Parathyroid adenoma (tissue), 2 donors: ENCODE data around the gene DNMT3A.
"Not testable (repeated sequence)": the region's sequence is repeated elsewhere in the genome, so short reads cannot be mapped to it uniquely, and the experiment has no call there.

Experiments
- H2AFZ ChIP-seq: fragments of 300-600 bp; sonication (generic); one replicate; pipeline ENCODE4 v1.7.0; 2017; ENCODE audit warnings: antibody characterized with exemption, mild to moderate bottlenecking
- H3K27ac ChIP-seq: fragments of 300-600 bp; sonication (generic); one replicate; pipeline ENCODE4 v1.7.0; 2017
- H3K27me3 ChIP-seq: fragments of 300-600 bp; sonication (generic); one replicate; pipeline ENCODE4 v1.7.0; 2017; ENCODE audit warnings: low read length; ENCODE audit not compliant: control insufficient read depth, insufficient read depth
- H3K36me3 ChIP-seq: fragments of 300-600 bp; sonication (generic); one replicate; pipeline ENCODE4 v1.7.0; 2017; ENCODE audit warnings: low read length; ENCODE audit not compliant: control insufficient read depth, insufficient read depth
- H3K4me1 ChIP-seq: fragments of 300-600 bp; sonication (generic); one replicate; pipeline ENCODE4 v1.7.0; 2017; ENCODE audit warnings: control low read depth
- H3K4me2 ChIP-seq: fragments of 300-600 bp; sonication (generic); one replicate; pipeline ENCODE4 v1.7.0; 2017; ENCODE audit warnings: low read length
- H3K4me3 ChIP-seq: fragments of 300-600 bp; sonication (generic); one replicate; pipeline ENCODE4 v1.7.0; 2017; ENCODE audit warnings: low read depth, low read length
- H3K79me2 ChIP-seq: fragments of 300-600 bp; sonication (generic); one replicate; pipeline ENCODE4 v1.7.0; 2017; ENCODE audit warnings: control low read depth
- H3K9ac ChIP-seq: fragments of 300-600 bp; sonication (generic); one replicate; pipeline ENCODE4 v1.7.0; 2017; ENCODE audit warnings: mild to moderate bottlenecking
- H3K9me3 ChIP-seq: fragments of 300-600 bp; sonication (generic); one replicate; pipeline ENCODE4 v1.7.0; 2017; ENCODE audit warnings: low read length; ENCODE audit not compliant: control insufficient read depth
- TF ChIP-seq, protein P1 (sequence below): fragments of 300-600 bp; sonication (generic); IDR thresholded peaks from one replicate; pipeline ENCODE4 v1.7.0; 2017; ENCODE audit warnings: antibody characterized with exemption, mild to moderate bottlenecking
- donor health status: primary hyperparathyroidism.

The DNMT3A gene

DNA sequence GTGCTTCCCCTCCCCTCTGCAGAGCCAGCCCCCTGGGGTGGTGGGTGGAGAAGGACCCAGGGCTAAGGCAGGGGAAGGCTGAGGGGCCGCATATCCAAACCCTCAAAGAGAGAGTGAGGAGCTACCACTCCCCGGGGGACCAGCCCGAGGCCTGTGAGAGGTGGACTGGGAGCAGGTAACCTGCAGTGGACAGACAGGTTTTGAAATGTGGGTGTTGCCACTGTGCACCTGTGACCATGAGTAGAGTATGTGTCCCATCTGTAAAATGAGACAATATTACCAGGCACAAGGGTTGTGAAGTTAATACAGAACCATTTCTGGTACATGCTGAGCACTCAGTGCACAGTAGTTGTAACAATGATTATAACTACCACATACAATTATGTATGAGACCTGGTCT lies 122.1 kb downstream of the DNMT3A start:
- H3K4me2 ChIP-seq = no peak overlapping the region
- TF ChIP-seq, protein P1, sequence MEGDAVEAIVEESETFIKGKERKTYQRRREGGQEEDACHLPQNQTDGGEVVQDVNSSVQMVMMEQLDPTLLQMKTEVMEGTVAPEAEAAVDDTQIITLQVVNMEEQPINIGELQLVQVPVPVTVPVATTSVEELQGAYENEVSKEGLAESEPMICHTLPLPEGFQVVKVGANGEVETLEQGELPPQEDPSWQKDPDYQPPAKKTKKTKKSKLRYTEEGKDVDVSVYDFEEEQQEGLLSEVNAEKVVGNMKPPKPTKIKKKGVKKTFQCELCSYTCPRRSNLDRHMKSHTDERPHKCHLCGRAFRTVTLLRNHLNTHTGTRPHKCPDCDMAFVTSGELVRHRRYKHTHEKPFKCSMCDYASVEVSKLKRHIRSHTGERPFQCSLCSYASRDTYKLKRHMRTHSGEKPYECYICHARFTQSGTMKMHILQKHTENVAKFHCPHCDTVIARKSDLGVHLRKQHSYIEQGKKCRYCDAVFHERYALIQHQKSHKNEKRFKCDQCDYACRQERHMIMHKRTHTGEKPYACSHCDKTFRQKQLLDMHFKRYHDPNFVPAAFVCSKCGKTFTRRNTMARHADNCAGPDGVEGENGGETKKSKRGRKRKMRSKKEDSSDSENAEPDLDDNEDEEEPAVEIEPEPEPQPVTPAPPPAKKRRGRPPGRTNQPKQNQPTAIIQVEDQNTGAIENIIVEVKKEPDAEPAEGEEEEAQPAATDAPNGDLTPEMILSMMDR = no peak
- no peak overlapping the region for H3K27ac ChIP-seq
- no peaks in the 10 kb centered on the region for H3K27me3 ChIP-seq
- no peaks in the 10 kb centered on the region for H3K9me3 ChIP-seq
- no peak overlapping the region for H3K4me3 ChIP-seq
- no peak overlapping the region for H3K9ac ChIP-seq
- no peaks in the 10 kb centered on the region for H3K79me2 ChIP-seq
- no peaks in the 10 kb centered on the region for H3K36me3 ChIP-seq
- H2AFZ ChIP-seq = no peak overlapping the region
- no peaks in the 10 kb centered on the region for H3K4me1 ChIP-seq

DNA sequence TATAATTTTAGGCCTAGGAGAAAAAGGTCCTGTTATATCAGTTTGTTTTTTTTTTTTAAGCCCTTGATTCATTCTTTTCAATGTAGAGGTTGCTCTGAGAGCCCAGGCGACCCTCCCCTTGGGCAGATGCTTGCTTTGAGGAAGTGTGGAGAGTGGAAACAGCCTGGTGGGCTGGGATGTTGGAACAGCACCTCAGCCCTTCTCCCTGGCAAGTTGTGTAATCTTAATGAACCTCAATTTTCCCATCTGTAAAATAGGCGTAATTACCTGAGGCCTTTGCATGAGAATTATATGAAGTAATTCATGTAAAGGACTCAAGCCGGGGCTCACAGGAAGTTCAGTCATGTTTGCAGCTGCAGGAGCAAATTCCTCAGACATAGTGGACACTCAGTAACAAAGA lies 123.6 kb downstream of the DNMT3A start:
- H3K4me2 ChIP-seq = no peak overlapping the region
- H3K4me1 ChIP-seq = no peaks in the 10 kb centered on the region
- no peaks in the 10 kb centered on the region for H3K27me3 ChIP-seq
- H3K79me2 ChIP-seq = no peaks in the 10 kb centered on the region
- H3K36me3 ChIP-seq = no peaks in the 10 kb centered on the region
- TF ChIP-seq, protein P1 = no peak
- H3K9me3 ChIP-seq = no peaks in the 10 kb centered on the region
- H3K27ac ChIP-seq = no peak overlapping the region
- H2AFZ ChIP-seq = no peak overlapping the region
- no peak overlapping the region for H3K4me3 ChIP-seq
- no peak overlapping the region for H3K9ac ChIP-seq

DNA sequence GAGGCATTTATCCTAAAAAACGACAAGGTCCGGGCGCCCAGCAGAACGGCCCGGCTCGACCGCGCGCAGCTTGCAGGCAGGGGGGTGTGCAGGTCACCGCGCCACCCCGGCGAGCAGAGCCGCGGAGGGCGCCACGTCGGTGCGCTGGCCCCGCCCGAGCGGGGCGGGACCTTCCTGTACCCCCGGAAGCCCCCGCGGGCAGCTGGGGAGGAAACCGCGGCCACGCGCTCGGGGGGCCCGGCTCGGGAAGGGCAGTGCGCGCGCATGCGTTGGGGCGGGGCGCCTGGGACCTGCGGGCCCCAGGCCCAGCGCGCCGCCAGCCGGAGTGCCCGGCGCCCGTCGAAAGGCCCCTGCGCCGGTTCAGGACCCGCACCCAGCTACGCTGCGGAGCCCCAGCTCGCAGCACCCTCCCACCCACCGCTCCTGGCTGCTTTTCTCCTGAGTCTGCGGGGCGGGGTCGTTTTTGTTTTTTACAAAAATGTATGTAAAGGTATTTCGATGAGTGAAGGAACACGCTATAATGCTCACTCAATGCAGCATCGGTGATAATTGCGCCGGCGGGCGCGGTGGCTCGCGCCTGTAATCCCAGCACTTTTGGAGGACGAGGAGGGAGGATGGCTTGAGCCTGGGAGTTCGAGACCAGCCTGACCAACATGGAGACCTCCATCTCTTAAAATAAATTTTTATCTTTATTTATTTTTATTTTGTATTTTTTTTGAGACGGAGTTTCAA lies 125.6 kb downstream of the DNMT3A start:
- H3K27ac ChIP-seq = no peak overlapping the region
- H3K9ac ChIP-seq = no peak overlapping the region
- no peaks in the 10 kb centered on the region for H3K27me3 ChIP-seq
- H3K4me2 ChIP-seq = no peak overlapping the region
- H2AFZ ChIP-seq = peak overlapping the region; percentile 62
- no peaks in the 10 kb centered on the region for H3K36me3 ChIP-seq
- no peak overlapping the region for H3K4me3 ChIP-seq
- TF ChIP-seq, protein P1 = no peak
- no peaks in the 10 kb centered on the region for H3K9me3 ChIP-seq
- H3K79me2 ChIP-seq = no peaks in the 10 kb centered on the region
- no peaks in the 10 kb centered on the region for H3K4me1 ChIP-seq

DNA sequence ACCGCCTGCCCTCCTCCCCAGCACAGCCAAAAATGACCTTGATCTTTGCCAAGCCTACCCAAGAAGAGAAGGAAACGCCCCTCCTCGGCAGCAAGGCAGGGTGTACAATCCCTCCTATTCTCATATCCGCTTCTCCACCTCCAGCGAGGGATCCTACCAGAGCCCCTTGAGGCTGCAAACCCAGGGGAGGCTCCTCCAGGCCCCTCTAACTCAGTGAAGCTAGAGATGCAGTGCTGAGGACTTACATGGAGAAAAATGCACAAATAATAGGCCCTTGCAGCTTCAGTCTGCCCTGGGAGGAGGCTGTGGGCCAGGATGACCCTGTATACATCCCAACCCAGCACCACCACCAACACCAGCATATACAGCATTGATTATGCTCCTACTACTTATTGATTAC lies 126.5 kb downstream of the DNMT3A start:
- Histone ChIP-seq H2AFZ (no peak overlapping the region), H3K4me2 (no peak overlapping the region), H3K79me2 (no peaks in the 10 kb centered on the region), H3K27me3 (no peaks in the 10 kb centered on the region), H3K36me3 (no peaks in the 10 kb centered on the region), H3K9ac (no peak overlapping the region), H3K4me3 (no peak overlapping the region), H3K27ac (no peak overlapping the region), H3K9me3 (no peaks in the 10 kb centered on the region), H3K4me1 (no peaks in the 10 kb centered on the region)
- TF ChIP-seq, protein P1 = no peak

DNA sequence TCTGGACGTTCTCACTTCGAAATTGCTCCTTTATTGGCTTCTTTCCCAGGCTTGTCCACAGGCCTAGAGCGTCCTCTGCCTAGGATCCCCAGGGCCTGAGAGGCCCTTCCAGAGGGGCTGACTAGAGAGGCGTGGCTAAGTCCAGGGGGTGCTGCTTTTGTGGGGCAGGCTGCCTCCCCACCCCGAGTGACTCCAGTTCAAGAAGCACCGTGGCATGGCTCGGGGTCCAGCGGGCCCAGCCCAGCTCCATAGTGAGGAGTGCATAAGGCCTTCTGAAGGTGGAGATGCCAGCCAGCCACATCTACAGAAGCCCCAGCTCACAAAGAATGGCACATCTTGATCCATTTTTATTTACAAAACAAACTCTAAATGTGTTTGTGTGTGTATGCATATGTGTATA lies 128.5 kb downstream of the DNMT3A start:
- H3K9me3 ChIP-seq = no peaks in the 10 kb centered on the region
- no peaks in the 10 kb centered on the region for H3K4me1 ChIP-seq
- H3K36me3 ChIP-seq = no peaks in the 10 kb centered on the region
- H3K9ac ChIP-seq = no peak overlapping the region
- no peak overlapping the region for H3K4me2 ChIP-seq
- no peak overlapping the region for H2AFZ ChIP-seq
- H3K4me3 ChIP-seq = no peak overlapping the region
- H3K27ac ChIP-seq = no peak overlapping the region
- TF ChIP-seq, protein P1 = no peak
- no peaks in the 10 kb centered on the region for H3K79me2 ChIP-seq
- H3K27me3 ChIP-seq = no peaks in the 10 kb centered on the region

DNA sequence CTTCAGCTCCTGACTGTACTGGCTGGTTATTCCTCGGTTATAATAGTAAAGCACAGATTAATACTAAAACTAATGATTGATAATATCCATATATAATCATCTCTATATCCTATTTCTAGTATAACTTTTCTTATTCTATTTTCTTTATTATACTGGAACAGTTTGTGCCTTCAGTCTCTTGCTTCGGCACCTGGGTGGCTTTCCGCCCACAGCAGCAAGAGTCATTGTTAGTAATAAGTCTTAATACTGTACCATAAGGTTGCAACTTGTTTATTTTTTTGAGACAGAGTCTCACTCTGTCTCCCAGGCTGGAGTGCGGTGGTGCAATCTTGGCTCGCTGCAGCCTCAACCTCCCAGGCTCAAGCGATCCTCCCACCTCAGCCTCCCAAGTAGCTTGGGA lies 130.8 kb downstream of the DNMT3A start:
- H3K4me2 ChIP-seq, H3K4me3 ChIP-seq, H3K27me3 ChIP-seq, H3K27ac ChIP-seq, H3K4me1 ChIP-seq, H3K9ac ChIP-seq, H3K79me2 ChIP-seq, H3K9me3 ChIP-seq, H2AFZ ChIP-seq, H3K36me3 ChIP-seq: not testable (repeated sequence)
